Vagina (tissue), 2 donors: Measurements from ENCODE around the gene AKR1D1.

Experiments used
- CTCF ChIP-seq, 3 experiments: fragments of 450-650 bp in 2 of 3; fragments of 200-600 bp in 1 of 3; sonication (generic) in 1 of 3; IDR thresholded peaks; one replicate each; pipeline ENCODE4 v1.5.1; 2017 to 2019; ENCODE audit warnings: antibody characterized with exemption in 3 of 3, mild to moderate bottlenecking in 2 of 3, moderate library complexity in 2 of 3
- POLR2A ChIP-seq, 2 donors: fragments of 450-650 bp; IDR thresholded peaks; one replicate each; pipeline ENCODE4 v1.6.1; 2017; ENCODE audit warnings: antibody characterized with exemption in 2 of 2, mild to moderate bottlenecking in 2 of 2, moderate library complexity in 2 of 2
- POLR2AphosphoS5 ChIP-seq, 2 donors: sonication (generic); formaldehyde crosslinking; IDR thresholded peaks; one replicate each; pipeline ENCODE4 v1.9.0; 2017; ENCODE audit warnings: antibody characterized with exemption in 2 of 2, mild to moderate bottlenecking in 2 of 2, low read depth in 1 of 2; ENCODE audit not compliant: insufficient read depth in 1 of 2

GRCh38 chr7:138154661-138155060 lies 78.4 kb downstream of the AKR1D1 start:
- TF ChIP-seq CTCF (IDR thresholded peaks at IDR 0.05) (no peak), POLR2A (IDR thresholded peaks at IDR 0.05) (no peak), POLR2AphosphoS5 (IDR thresholded peaks at IDR 0.05; ENCODE audit: insufficient read depth in 1 of 2, low read depth in 1 of 2) (no peak)
